Mesenchymal stem cell (in vitro differentiated cells and primary cell): ENCODE results near the gene NAPB.
"Not testable (repeated sequence)": the region's sequence is repeated elsewhere in the genome, so short reads cannot be mapped to it uniquely, and the experiment has no call there.

Experiments
- DNase-seq: peaks from one replicate; pipeline ENCODE4 v3.0.0-alpha.2; 2013
- H2AFZ ChIP-seq: one replicate; pipeline ENCODE4 v1.6.1; 2013; ENCODE audit warnings: low read depth, mild to moderate bottlenecking, control low read depth, inconsistent platforms, low read length, moderate library complexity
- H2AK5ac ChIP-seq: 2 replicates; pipeline ENCODE4 v1.6.1; 2013; ENCODE audit warnings: low read length, moderate library complexity, mild to moderate bottlenecking, inconsistent platforms; ENCODE audit not compliant: severe bottlenecking
- H2BK120ac ChIP-seq: one replicate; pipeline ENCODE4 v1.6.1; 2013; ENCODE audit warnings: low read depth, mild to moderate bottlenecking, inconsistent platforms, low read length, moderate library complexity
- H2BK12ac ChIP-seq, 2 experiments: one replicate each; pipeline ENCODE4 v1.6.1; 2013; ENCODE audit warnings: inconsistent platforms in 2 of 2, low read length in 2 of 2, mild to moderate bottlenecking in 2 of 2, moderate library complexity in 2 of 2, control low read depth in 1 of 2
- H2BK15ac ChIP-seq: one replicate; pipeline ENCODE4 v1.6.1; 2013; ENCODE audit warnings: mild to moderate bottlenecking, low read depth, inconsistent platforms; ENCODE audit not compliant: poor library complexity, severe bottlenecking
- H2BK5ac ChIP-seq: 2 replicates; pipeline ENCODE4 v1.6.1; 2013; ENCODE audit warnings: low read depth, mild to moderate bottlenecking, low read length, control low read depth, inconsistent platforms; ENCODE audit not compliant: poor library complexity, severe bottlenecking
- H3K14ac ChIP-seq, 2 experiments: one replicate each; pipeline ENCODE4 v1.6.1; 2013; ENCODE audit warnings: inconsistent platforms in 2 of 2, low read length in 2 of 2, control low read depth in 1 of 2, mild to moderate bottlenecking in 1 of 2, moderate library complexity in 1 of 2
- H3K18ac ChIP-seq, 2 experiments: one replicate each; pipeline ENCODE4 v1.6.1; 2013; ENCODE audit warnings: inconsistent platforms in 2 of 2, low read length in 2 of 2, control low read depth in 1 of 2, low read depth in 1 of 2, mild to moderate bottlenecking in 1 of 2
- H3K23ac ChIP-seq, 2 experiments: one replicate each; pipeline ENCODE4 v1.6.1; 2013; ENCODE audit warnings: inconsistent platforms in 2 of 2, low read length in 2 of 2, mild to moderate bottlenecking in 2 of 2, moderate library complexity in 2 of 2, control low read depth in 1 of 2
- H3K27ac ChIP-seq: 2 replicates; pipeline ENCODE4 v1.5.1; 2013; ENCODE audit warnings: mild to moderate bottlenecking, moderate library complexity, low read length, control low read depth, inconsistent platforms; ENCODE audit not compliant: poor library complexity, severe bottlenecking
- H3K27me3 ChIP-seq, 2 experiments: 2 replicates each; pipeline versions ENCODE4 v1.6.1 to v1.7.0; 2013; ENCODE audit warnings: low read length in 2 of 2, mild to moderate bottlenecking in 2 of 2, moderate library complexity in 2 of 2, control low read depth in 1 of 2, inconsistent platforms in 1 of 2; ENCODE audit not compliant: control insufficient read depth in 1 of 2, insufficient read depth in 1 of 2
- H3K36me3 ChIP-seq, 2 experiments: 2 replicates each; pipeline versions ENCODE4 v1.6.1 to v1.7.0; 2013; ENCODE audit warnings: low read length in 2 of 2, control low read depth in 1 of 2, inconsistent platforms in 1 of 2, low read depth in 1 of 2, mild to moderate bottlenecking in 1 of 2; ENCODE audit not compliant: insufficient read depth in 2 of 2, control insufficient read depth in 1 of 2
- H3K4ac ChIP-seq, 2 experiments: one replicate each; pipeline ENCODE4 v1.6.1; 2013; ENCODE audit warnings: inconsistent platforms in 2 of 2, low read length in 2 of 2, mild to moderate bottlenecking in 2 of 2, moderate library complexity in 2 of 2, control low read depth in 1 of 2, low read depth in 1 of 2
- H3K4me1 ChIP-seq: 2 replicates; pipeline ENCODE4 v1.6.1; 2013; ENCODE audit warnings: low read depth, low read length, control low read depth; ENCODE audit not compliant: control insufficient read depth, insufficient read depth
- H3K4me2 ChIP-seq: 2 replicates; pipeline ENCODE4 v1.6.1; 2013; ENCODE audit warnings: low read length, mild to moderate bottlenecking, inconsistent platforms; ENCODE audit not compliant: poor library complexity, severe bottlenecking
- H3K4me3 ChIP-seq, 2 experiments: 2 replicates each; pipeline versions ENCODE4 v1.5.1 to v1.7.0; 2013; ENCODE audit warnings: low read length in 2 of 2, mild to moderate bottlenecking in 2 of 2, control low read depth in 1 of 2, low read depth in 1 of 2; ENCODE audit not compliant: insufficient read depth in 1 of 2
- H3K79me1 ChIP-seq: replicated peaks from 2 replicates; pipeline ENCODE4 v1.6.1; 2013; ENCODE audit warnings: mild to moderate bottlenecking, control low read depth, low read length, inconsistent platforms; ENCODE audit not compliant: poor library complexity, severe bottlenecking
- H3K9ac ChIP-seq: 2 replicates; pipeline ENCODE4 v1.7.0; 2013; ENCODE audit warnings: mild to moderate bottlenecking, low read length, moderate library complexity
- H3K9me3 ChIP-seq: 2 replicates; pipeline ENCODE4 v1.7.0; 2013; ENCODE audit warnings: mild to moderate bottlenecking, low read length; ENCODE audit not compliant: control insufficient read depth
- H4K8ac ChIP-seq: one replicate; pipeline ENCODE4 v1.6.1; 2013; ENCODE audit warnings: inconsistent platforms, mild to moderate bottlenecking, low read length, moderate library complexity
- H4K91ac ChIP-seq: one replicate; pipeline ENCODE4 v1.6.1; 2013; ENCODE audit warnings: mild to moderate bottlenecking, low read length, inconsistent platforms
- WGBS: methylation state at CpG from one replicate; pipeline ENCODE4 v1.1.7; 2013; ENCODE audit warnings: mixed read lengths; 5-methylcytosine and 5-hydroxymethylcytosine counted together

Gene NAPB

DNA sequence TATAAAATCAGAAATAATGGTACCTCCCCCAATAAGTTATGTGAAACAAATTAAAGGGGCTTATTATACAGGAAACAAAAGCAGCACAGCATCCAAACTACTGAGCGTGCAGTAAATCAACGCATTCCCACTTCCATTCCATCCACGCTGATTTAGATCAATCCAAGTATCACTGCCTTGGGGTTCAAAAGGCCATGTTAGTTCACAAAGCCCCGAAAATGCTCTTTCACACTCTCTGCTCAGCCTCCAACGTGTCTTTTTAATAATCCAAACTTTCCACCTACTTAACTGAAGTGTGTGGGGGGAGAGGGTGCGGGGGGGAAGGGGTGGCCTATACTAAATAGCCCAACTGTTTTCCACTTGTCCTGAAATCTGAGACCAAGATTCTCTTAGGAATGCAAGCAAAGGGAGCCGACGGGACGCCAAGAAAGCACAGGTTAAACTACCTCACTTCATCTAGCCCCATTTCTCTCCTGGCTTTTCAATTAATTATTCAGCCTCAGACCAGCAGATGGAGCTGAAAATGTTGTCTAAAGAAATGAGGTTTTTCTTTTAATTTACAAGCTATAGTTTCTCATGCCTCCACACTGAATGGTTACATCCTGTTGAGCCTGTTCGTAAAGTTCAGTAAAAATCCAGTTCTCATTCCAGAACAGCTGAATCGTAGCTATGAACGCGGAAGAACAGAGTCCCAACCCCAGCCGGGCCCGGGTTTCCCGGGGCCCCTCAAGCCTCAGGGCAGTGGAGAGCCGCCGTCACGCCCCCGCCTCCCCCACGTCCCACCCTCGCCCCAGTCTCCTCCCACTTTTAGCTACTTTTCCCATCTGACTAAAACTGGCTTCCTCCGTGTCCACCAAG, 71.7 kb downstream of the NAPB start:
- peak overlapping the region; percentile 78 for H3K4me2 ChIP-seq
- H3K4ac ChIP-seq = peak overlapping the region in 1 of 2 experiments; percentile 96
- no peak for DNase-seq
- no peaks in the 10 kb centered on the region for H3K27me3 ChIP-seq
- H4K8ac ChIP-seq = peak overlapping the region; percentile 77
- peaks cover 8% of the 10 kb centered on the region for H3K79me1 ChIP-seq
- peak overlapping the region; percentile 69 to 99 for H3K4me3 ChIP-seq
- peak overlapping the region; percentile 68 to 99 for H3K18ac ChIP-seq
- no peak overlapping the region for H3K23ac ChIP-seq
- H3K9ac ChIP-seq = peak overlapping the region; percentile 95
- peak overlapping the region in 1 of 2 experiments; percentile 97 for H3K14ac ChIP-seq
- peak overlapping the region; percentile 97 for H3K27ac ChIP-seq
- WGBS = 12% methylated on average over 18 of the region's 23 CpGs
- peak overlapping the region; percentile 83 for H2BK15ac ChIP-seq
- no peaks in the 10 kb centered on the region for H3K9me3 ChIP-seq
- peak overlapping the region; percentile 74 for H4K91ac ChIP-seq
- peaks cover 7 to 9% of the 10 kb centered on the region in 2 experiments for H3K36me3 ChIP-seq
- peak overlapping the region; percentile 86 for H2BK5ac ChIP-seq
- H2AK5ac ChIP-seq = peak overlapping the region; percentile 25
- peak overlapping the region; percentile 78 for H2AFZ ChIP-seq
- peak overlapping the region in 1 of 2 experiments; percentile 77 for H2BK12ac ChIP-seq
- peaks cover 4% of the 10 kb centered on the region for H3K4me1 ChIP-seq
- H2BK120ac ChIP-seq = peak overlapping the region; percentile 58

- H3K4ac ChIP-seq, H3K9me3 ChIP-seq: not testable (repeated sequence)
- 91% methylated on average over 6 of the region's 6 CpGs for WGBS
These were observed 72.8 kb downstream of the NAPB start for GRCh38 chr20:23348510-23348909.

GRCh38 chr20:23347791-23348190, 73.5 kb downstream of the NAPB start:
- Histone ChIP-seq H3K4me1 (peaks cover 4% of the 10 kb centered on the region), H3K9ac (no peak overlapping the region), H3K27me3 (no peaks in the 10 kb centered on the region), H3K4me3 (no peak overlapping the region), H4K91ac (no peak overlapping the region), H3K27ac (no peak overlapping the region), H2BK12ac (no peak overlapping the region), H3K23ac (no peak overlapping the region), H3K4ac (no peak overlapping the region), H3K4me2 (no peak overlapping the region), H2BK5ac (no peak overlapping the region), H4K8ac (no peak overlapping the region), H2BK120ac (no peak overlapping the region), H3K14ac (no peak overlapping the region), H3K79me1 (peaks cover 4% of the 10 kb centered on the region), H2AK5ac (no peak overlapping the region), H2AFZ (no peak overlapping the region), H2BK15ac (no peak overlapping the region), H3K9me3 (no peaks in the 10 kb centered on the region), H3K18ac (no peak overlapping the region), H3K36me3 (no peaks in the 10 kb centered on the region)
- DNase-seq = no peak
- WGBS = 95% methylated on average over 6 of the region's 6 CpGs

More at GRCh38 chr20:23348510-23348909, 72.8 kb downstream of the NAPB start:
- H3K23ac ChIP-seq, H4K8ac ChIP-seq, H2AFZ ChIP-seq, H3K27me3 ChIP-seq, H2AK5ac ChIP-seq, H3K27ac ChIP-seq, H2BK12ac ChIP-seq, H2BK15ac ChIP-seq, H3K14ac ChIP-seq, H4K91ac ChIP-seq, H2BK120ac ChIP-seq, H2BK5ac ChIP-seq, H3K36me3 ChIP-seq, H3K4me1 ChIP-seq, DNase-seq, H3K79me1 ChIP-seq, H3K4me2 ChIP-seq, H3K18ac ChIP-seq, H3K4me3 ChIP-seq: not testable (repeated sequence)
- H3K9ac ChIP-seq = peak overlapping the region; percentile 95

GRCh38 chr20:23346002-23346401, 75.3 kb downstream of the NAPB start:
- Histone ChIP-seq H3K9ac (no peak overlapping the region), H3K4me1 (peaks cover 2% of the 10 kb centered on the region), H3K23ac (no peak overlapping the region), H2BK5ac (no peak overlapping the region), H3K4me2 (no peak overlapping the region), H3K9me3 (no peaks in the 10 kb centered on the region), H3K36me3 (no peaks in the 10 kb centered on the region), H3K79me1 (peaks cover 5% of the 10 kb centered on the region), H3K18ac (no peak overlapping the region), H2BK120ac (no peak overlapping the region), H3K27ac (no peak overlapping the region), H3K27me3 (peaks cover 8 to 14% of the 10 kb centered on the region in 2 experiments), H4K8ac (no peak overlapping the region), H2BK15ac (no peak overlapping the region), H2AK5ac (no peak overlapping the region), H3K4ac (no peak overlapping the region), H2AFZ (no peak overlapping the region), H3K14ac (no peak overlapping the region), H2BK12ac (no peak overlapping the region), H3K4me3 (no peak overlapping the region), H4K91ac (no peak overlapping the region)
- over 99% methylated on average over 4 of the region's 4 CpGs for WGBS
- no peak for DNase-seq
